Hematopoietic multipotent progenitor cell treated with erythropoietin and hydrocortisone succinate and interleukin-3 and kit ligand, for 17 days (in vitro differentiated cells): ENCODE measurements around the gene MCUB.
A peak's percentile ranks its signal among the peaks of the same experiment; 100 is the strongest.

Experiments
- DNase-seq: peaks from one replicate; pipeline ENCODE4 v3.0.0-alpha.2; 2015; ENCODE audit warnings: low spot score

Gene MCUB

GRCh38 chr4:109729718-109730618 lies 169.9 kb downstream of the MCUB start, which contains the start of gene PLA2G12A:
Gene PLA2G12A, minus strand, starts transcription at chr4:109730070. Its CDS starts 261 bp downstream, at chr4:109729809.
- peak; percentile 82 for DNase-seq

- no peak for DNase-seq
Measured at GRCh38 chr4:109730619-109731545, 170.8 kb downstream of the MCUB start.

- no peak for DNase-seq
Measured at GRCh38 chr4:109733728-109734127, 173.7 kb downstream of the MCUB start.

- DNase-seq: no peak
Measured at GRCh38 chr4:109735566-109736365, 175.7 kb downstream of the MCUB start.
